Astrocyte (in vitro differentiated cells and primary cell): ENCODE data around the gene PELO.

ENCODE experiments used
- CTCF ChIP-seq: IDR thresholded peaks from 2 replicates; pipeline ENCODE4 v1.5.1; 2011; ENCODE audit warnings: low read depth, mild to moderate bottlenecking, inconsistent platforms, low read length, moderate library complexity; ENCODE audit not compliant: insufficient read depth
- EZH2 ChIP-seq: IDR thresholded peaks from 2 replicates; pipeline ENCODE4 v1.6.1; 2012; ENCODE audit warnings: mild to moderate bottlenecking, low read length, inconsistent platforms; ENCODE audit not compliant: insufficient read depth

DNA sequence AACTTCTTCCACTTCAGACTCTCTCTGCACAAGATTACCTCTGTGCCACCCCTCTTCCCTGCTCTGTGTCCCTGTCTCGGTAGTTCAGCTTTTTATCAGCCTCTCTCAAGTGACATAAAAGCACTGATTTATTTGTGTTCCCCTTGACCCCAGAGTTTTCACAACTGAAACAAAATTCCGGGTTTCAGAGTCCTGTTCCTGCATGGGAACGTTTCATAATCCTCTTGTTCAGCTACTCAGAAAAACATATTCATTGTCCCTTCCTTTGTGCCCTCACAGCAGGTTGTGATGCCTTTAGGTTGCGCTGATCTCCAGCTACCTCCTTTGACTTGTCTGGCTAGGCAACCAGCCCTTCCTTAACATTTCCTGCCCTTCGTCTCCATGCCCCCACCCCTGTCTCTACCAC lies 13.7 kb upstream of the PELO start:
- TF ChIP-seq CTCF, result no peak
- TF ChIP-seq EZH2, result no peak
